HPDE6-E6E7 (cell line): ENCODE measurements around the gene STH.
"Not testable (repeated sequence)": the region's sequence is repeated elsewhere in the genome, so short reads cannot be mapped to it uniquely, and the experiment has no call there.

Experiments
- DNase-seq: peaks from one replicate; pipeline ENCODE4 v3.0.0; 2011; ENCODE audit warnings: missing footprints; ENCODE audit errors: extremely low spot score

Gene STH

GRCh38 chr17:45998987-45999899 lies at the start of gene STH:
Gene STH (plus strand): TSS chr17:45999250. CDS start chr17:45999280, 30 bp downstream.
- DNase-seq, result no peak

- no peak for DNase-seq
Measured at GRCh38 chr17:45949755-45950320, 49.2 kb upstream of the STH start.

- DNase-seq, result no peak
Measured at GRCh38 chr17:45950888-45951287, 48.2 kb upstream of the STH start.

GRCh38 chr17:45951403-45951802 lies 47.6 kb upstream of the STH start:
- no peak for DNase-seq

- no peak for DNase-seq
Measured at GRCh38 chr17:45951941-45952340, 47.1 kb upstream of the STH start.

GRCh38 chr17:45952814-45953320 lies 46.2 kb upstream of the STH start:
- no peak for DNase-seq

GRCh38 chr17:45953561-45953960 lies 45.5 kb upstream of the STH start:
- no peak for DNase-seq

GRCh38 chr17:45954914-45955313 lies 44.1 kb upstream of the STH start:
- no peak for DNase-seq

GRCh38 chr17:45955326-45955725 lies 43.7 kb upstream of the STH start:
- DNase-seq, result no peak

GRCh38 chr17:45956090-45956489 lies 43.0 kb upstream of the STH start:
- DNase-seq, result no peak

GRCh38 chr17:45956746-45957145 lies 42.3 kb upstream of the STH start:
- not testable (repeated sequence) for DNase-seq

- no peak for DNase-seq
Measured at GRCh38 chr17:45958307-45958706, 40.7 kb upstream of the STH start.

GRCh38 chr17:45958994-45959665 lies 39.9 kb upstream of the STH start:
- DNase-seq, result no peak

GRCh38 chr17:45960311-45960710 lies 38.7 kb upstream of the STH start:
- no peak for DNase-seq

GRCh38 chr17:45961206-45961605 lies 37.8 kb upstream of the STH start:
- no peak for DNase-seq

GRCh38 chr17:45962221-45962972 lies 36.7 kb upstream of the STH start:
- no peak for DNase-seq

- DNase-seq, result no peak
Measured at GRCh38 chr17:45963283-45963682, 35.8 kb upstream of the STH start.

- DNase-seq, result no peak
Measured at GRCh38 chr17:45963889-45964288, 35.2 kb upstream of the STH start.

GRCh38 chr17:45964634-45965033 lies 34.4 kb upstream of the STH start:
- DNase-seq, result no peak

- DNase-seq, result no peak
Measured at GRCh38 chr17:45965812-45966211, 33.2 kb upstream of the STH start.

GRCh38 chr17:45966606-45967280 lies 32.3 kb upstream of the STH start:
- DNase-seq, result no peak
